Endodermal cell (in vitro differentiated cells): ENCODE results near the gene SMAD3. TPM values are rescaled to one million over a fixed set of nuclear protein-coding genes. Genes with fewer than 3 reads are reported as not detected.

Source experiments
- DNase-seq: peaks from one replicate; pipeline ENCODE4 v3.0.0-alpha.2; 2017
- H3K27ac ChIP-seq: 2 replicates; pipeline ENCODE4 v1.5.1; 2013; ENCODE audit warnings: mild to moderate bottlenecking, low read depth, low read length, moderate library complexity
- H3K27me3 ChIP-seq: 2 replicates; pipeline ENCODE4 v1.6.1; 2013; ENCODE audit warnings: mild to moderate bottlenecking, low read length, moderate library complexity; ENCODE audit not compliant: insufficient read depth, control insufficient read depth, poor library complexity, severe bottlenecking
- H3K36me3 ChIP-seq: 2 replicates; pipeline ENCODE4 v1.7.0; 2013; ENCODE audit warnings: mild to moderate bottlenecking, low read length, moderate library complexity; ENCODE audit not compliant: control insufficient read depth, insufficient read depth
- H3K4me1 ChIP-seq: one replicate; pipeline ENCODE4 v1.7.0; 2013; ENCODE audit warnings: low read length; ENCODE audit not compliant: control insufficient read depth, insufficient read depth
- H3K4me3 ChIP-seq: 2 replicates; pipeline ENCODE4 v1.5.1; 2013; ENCODE audit warnings: mild to moderate bottlenecking, low read length, moderate library complexity
- H3K9ac ChIP-seq: 2 replicates; pipeline ENCODE4 v1.6.1; 2013; ENCODE audit warnings: mild to moderate bottlenecking, low read length, moderate library complexity; ENCODE audit not compliant: poor library complexity, severe bottlenecking; ENCODE audit errors: extremely low read depth
- H3K9me3 ChIP-seq: 2 replicates; pipeline ENCODE4 v1.6.1; 2013; ENCODE audit warnings: mild to moderate bottlenecking, low read length, moderate library complexity; ENCODE audit not compliant: control insufficient read depth
- H3K27ac Mint-ChIP-seq: 2 replicates; pipeline ENCODE4 v1.8.0; 2020; ENCODE audit warnings: mixed read lengths
- H3K27me3 Mint-ChIP-seq: 2 replicates; pipeline ENCODE4 v1.8.0; 2021; ENCODE audit warnings: mild to moderate bottlenecking, mixed read lengths; ENCODE audit not compliant: insufficient read depth
- H3K36me3 Mint-ChIP-seq: 2 replicates; pipeline ENCODE4 v1.8.0; 2020; ENCODE audit warnings: low read depth, mixed read lengths
- H3K4me1 Mint-ChIP-seq: 2 replicates; pipeline ENCODE4 v1.8.0; 2020; ENCODE audit warnings: mixed read lengths
- H3K4me3 Mint-ChIP-seq: 2 replicates; pipeline ENCODE4 v1.8.0; 2020; ENCODE audit warnings: mild to moderate bottlenecking, moderate library complexity, mixed read lengths
- H3K9me3 Mint-ChIP-seq: 2 replicates; pipeline ENCODE4 v1.8.0; 2020; ENCODE audit warnings: mild to moderate bottlenecking, mixed read lengths
- CTCF ChIP-seq: fragments of 200-600 bp; sonication (generic); conservative IDR thresholded peaks from 2 replicates; pipeline ENCODE4 v1.5.0; 2021; ENCODE audit warnings: antibody characterized with exemption, mild to moderate bottlenecking
- WGBS, 2 experiments: methylation state at CpG; one replicate each; pipeline versions ENCODE4 v1.1.5 to v1.1.7; 2013; ENCODE audit warnings: missing lambda C conversion rate in 2 of 2, mixed read lengths in 1 of 2; ENCODE audit not compliant: insufficient coverage in 1 of 2, insufficient read length in 1 of 2; 5-methylcytosine and 5-hydroxymethylcytosine counted together
- total RNA-seq, 2 donors: library from RNA; stranded (reverse); fragmentation: NEBNext Ultra II Directional in 1 of 2; extraction: Animal tissue kit (Norgen Biotek cat#: 25700) in 1 of 2; gene quantifications; 2 replicates in 1 of 2; 3 replicates in 1 of 2; pipeline ENCODE4 v1.2.1, GENCODE V29; 2021

SMAD3 gene
- total RNA-seq, 2 donors from 2014 or later = 7.8 to 9.6 TPM

- Histone ChIP-seq H3K36me3 (no peaks in the 10 kb centered on the region), H3K9ac (no peak overlapping the region), H3K27me3 (no peaks in the 10 kb centered on the region), H3K27ac (no peak overlapping the region), H3K9me3 (no peaks in the 10 kb centered on the region), H3K4me3 (no peak overlapping the region), H3K4me1 (peaks cover 35% of the 10 kb centered on the region)
- no peak for TF ChIP-seq CTCF
- H3K27ac Mint-ChIP-seq = no peak overlapping the region
- peaks cover 32% of the 10 kb centered on the region for H3K27me3 Mint-ChIP-seq
- no peaks in the 10 kb centered on the region for H3K36me3 Mint-ChIP-seq
- WGBS, 2 experiments = 85 to 88% methylated on average over 10 to 11 of the region's 11 CpGs
- H3K9me3 Mint-ChIP-seq = no peaks in the 10 kb centered on the region
- H3K4me1 Mint-ChIP-seq = peaks cover 43% of the 10 kb centered on the region
- no peak overlapping the region for H3K4me3 Mint-ChIP-seq
- DNase-seq = no peak
Measured at GRCh38 chr15:67103869-67104268, 38.5 kb downstream of the SMAD3 start.

DNA sequence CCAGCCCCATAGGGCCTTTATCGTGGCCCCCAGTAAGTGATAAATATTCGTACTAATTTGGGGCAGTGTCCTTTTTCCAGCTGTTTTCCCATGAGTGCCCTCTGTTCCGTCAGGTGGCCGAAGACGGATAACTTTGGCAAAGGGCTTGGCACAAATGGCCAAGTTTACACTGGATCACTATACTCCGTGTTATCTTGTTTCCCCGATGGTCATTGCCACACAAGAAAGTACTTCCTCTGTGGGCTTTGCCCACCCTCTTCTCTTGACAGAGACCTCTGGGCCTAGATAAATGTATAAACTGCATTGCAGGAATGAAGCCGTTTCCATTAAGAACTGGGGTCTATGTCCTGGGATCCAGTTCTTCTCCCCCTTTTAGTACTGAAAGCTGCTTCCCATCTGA lies 39.1 kb downstream of the SMAD3 start:
- no peak overlapping the region for H3K9ac ChIP-seq

GRCh38 chr15:67105065-67105951 lies 39.9 kb downstream of the SMAD3 start:
- no peak overlapping the region for H3K27ac ChIP-seq
- TF ChIP-seq CTCF = peak; percentile 43
- H3K36me3 ChIP-seq = no peaks in the 10 kb centered on the region
- H3K27me3 Mint-ChIP-seq = peaks cover 36% of the 10 kb centered on the region
- WGBS, 2 experiments = 83 to 88% methylated on average over 6 to 11 of the region's 11 CpGs
- no peak overlapping the region for H3K27ac Mint-ChIP-seq
- H3K4me1 Mint-ChIP-seq = peaks cover 46% of the 10 kb centered on the region
- H3K27me3 ChIP-seq = no peaks in the 10 kb centered on the region
- H3K9me3 ChIP-seq = no peaks in the 10 kb centered on the region
- no peak overlapping the region for H3K4me3 ChIP-seq
- no peaks in the 10 kb centered on the region for H3K36me3 Mint-ChIP-seq
- H3K9ac ChIP-seq = no peak overlapping the region
- peak; percentile 67 for DNase-seq
- peaks cover under 1% of the 10 kb centered on the region for H3K9me3 Mint-ChIP-seq
- peaks cover 45% of the 10 kb centered on the region for H3K4me1 ChIP-seq
- H3K4me3 Mint-ChIP-seq = no peak overlapping the region

More for the DNA sequence above, 39.1 kb downstream of the SMAD3 start:
- no peak for DNase-seq
- Histone ChIP-seq H3K27ac (no peak overlapping the region), H3K27me3 (no peaks in the 10 kb centered on the region), H3K36me3 (no peaks in the 10 kb centered on the region), H3K4me1 (peaks cover 42% of the 10 kb centered on the region), H3K4me3 (no peak overlapping the region), H3K9me3 (no peaks in the 10 kb centered on the region)
- Mint-ChIP-seq H3K9me3 (no peaks in the 10 kb centered on the region), H3K4me1 (peaks cover 46% of the 10 kb centered on the region), H3K4me3 (no peak overlapping the region), H3K27ac (no peak overlapping the region), H3K27me3 (peaks cover 35% of the 10 kb centered on the region), H3K36me3 (no peaks in the 10 kb centered on the region)
- WGBS, 2 experiments = 95 to 97% methylated on average over 8 of the region's 8 CpGs
- TF ChIP-seq CTCF = no peak
